ENCODE measurements around the gene NRDC. TPM values are rescaled to one million over a fixed set of nuclear protein-coding genes. Genes with fewer than 3 reads are reported as not detected.
A peak's percentile ranks its signal among the peaks of the same experiment; 100 is the strongest.

Gene NRDC
- total and polyA plus RNA-seq, 10 of the 15 experiments (the other 5 are each of a cell fraction or from before 2014, with no cell fraction given): 50.1 to 134 (median 90.4) TPM

DNA sequence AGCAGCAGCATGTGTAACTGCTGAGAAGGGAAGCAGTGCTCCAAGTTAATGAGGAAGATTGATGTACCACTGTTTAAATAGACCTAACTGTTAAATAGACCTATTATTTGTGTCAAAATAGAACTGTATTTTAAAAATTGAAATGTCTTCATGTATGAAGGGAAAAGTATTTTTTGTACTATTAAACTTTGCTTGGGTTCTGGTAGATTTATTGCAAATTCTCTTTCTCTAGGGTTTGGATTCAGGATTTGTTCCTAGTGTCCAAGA lies 133.3 kb downstream of the NRDC start:
- no peak for ATAC-seq
- in situ Hi-C loops (cut with MboI) (no loop called here), intact Hi-C loops (cut with micrococcal nuclease; ENCODE audit: unreplicated experiment) (no loop called here)
- Histone ChIP-seq H3K9ac (ENCODE audit: control insufficient read depth, insufficient read depth, low read length) (no peak overlapping the region), H3K27me3 (replicated peaks in 1 of 2; ENCODE audit: control insufficient read depth in 2 of 2, insufficient read depth in 2 of 2, low read length in 1 of 2) (no peaks in the 10 kb centered on the region), H3K27ac (ENCODE audit: control insufficient read depth, insufficient read depth) (peak overlapping the region; percentile 62), H3K9me3 (replicated peaks; ENCODE audit: control insufficient read depth, insufficient read depth, low read length) (no peaks in the 10 kb centered on the region), H2AFZ (ENCODE audit: control insufficient read depth, low read depth, low read length) (no peak overlapping the region), H4K20me1 (ENCODE audit: control insufficient read depth, insufficient read depth) (no peaks in the 10 kb centered on the region), H3K4me3 (no peak overlapping the region), H3K36me3 (ENCODE audit: control insufficient read depth in 2 of 2, insufficient read depth in 2 of 2, low read length in 1 of 2) (peaks cover 2 to 9% of the 10 kb centered on the region in 2 experiments; a peak in 2 of 4 replicates), H3K4me2 (ENCODE audit: control insufficient read depth, insufficient read depth) (0 out of 2 replicates have a peak overlapping the region, but pooled peaks have one; percentile 74), H3K79me2 (ENCODE audit: control insufficient read depth, insufficient read depth, low read length) (peaks cover 40% of the 10 kb centered on the region), H3K4me1 (ENCODE audit: control insufficient read depth, insufficient read depth, low read length) (peaks cover 13% of the 10 kb centered on the region; the same call in 1 of the 2 replicates)
- no peak for DNase-seq (ENCODE audit: low read depth, low spot score)
- RAD21 ChIA-PET (ENCODE audit: unreplicated experiment): interaction anchor here (0.9 to 2.2 kb wide), 3 partner anchors 13 to 26 kb away, joined by 3 to 7 read pairs (median 5); no protein-coding TSS in a partner anchor
- no TSS peak for BruUV-seq (replicated peaks)
- CTCF ChIA-PET: interaction anchor here (0.9 to 1.3 kb wide), 3 partner anchors 10 to 24 kb away, joined by 3 to 5 read pairs (median 3); no protein-coding TSS in a partner anchor
- no peak for TF ChIP-seq KDM1A (IDR thresholded peaks at IDR 0.05; ENCODE audit: borderline replicate concordance)
- POLR2A ChIA-PET: interaction anchor here (0.6 to 0.8 kb wide), 2 partner anchors 8 to 15 kb away, joined by 3 read pairs; no protein-coding TSS in a partner anchor
- SMC1A ChIA-PET (ENCODE audit: uncharacterized antibody, unreplicated experiment): interaction anchor here (1.0 to 14.3 kb wide), 4 partner anchors 17 to 170 kb away, joined by 3 to 154 read pairs (median 4); no protein-coding TSS in a partner anchor
- no peak for FAIRE-seq

- no peak overlapping the region; the same call in 1 of the 2 replicates for H3K9ac ChIP-seq (ENCODE audit: control insufficient read depth, insufficient read depth, low read length)
- BruUV-seq (replicated peaks): no TSS peak
- ChIA-PET POLR2A (interaction anchor here (0.6 to 9.1 kb wide), 2 partner anchors 7 to 16 kb away, joined by 3 to 99 read pairs; no protein-coding TSS in a partner anchor), RAD21 (ENCODE audit: unreplicated experiment) (interaction anchor here (0.9 to 2.2 kb wide), 3 partner anchors 12 to 25 kb away, joined by 3 to 7 read pairs (median 5); no protein-coding TSS in a partner anchor), CTCF (interaction anchor here (0.9 to 1.0 kb wide), 2 partner anchors 9 to 24 kb away, joined by 3 to 5 read pairs; no protein-coding TSS in a partner anchor), SMC1A (ENCODE audit: uncharacterized antibody, unreplicated experiment) (interaction anchor here (0.8 to 14.3 kb wide), 5 partner anchors 16 to 169 kb away, joined by 3 to 154 read pairs (median 3); no protein-coding TSS in a partner anchor)
- TF ChIP-seq RB1 (IDR thresholded peaks at IDR 0.05; ENCODE audit: borderline replicate concordance) (no peak), NR2F1 (conservative IDR thresholded peaks at IDR 0.05) (no peak), RUNX3 (IDR thresholded peaks at IDR 0.05; ENCODE audit: low read length) (peak; percentile 35; the same call in 1 of the 2 replicates), ZBTB40 (IDR thresholded peaks at IDR 0.05; ENCODE audit: borderline replicate concordance) (peak; percentile 63; the same call in 1 of the 2 replicates)
- H3K79me2 ChIP-seq (ENCODE audit: control insufficient read depth, insufficient read depth, low read length): peaks cover 46% of the 10 kb centered on the region
- no peaks in the 10 kb centered on the region for H3K27me3 ChIP-seq (replicated peaks in 1 of 2; ENCODE audit: control insufficient read depth in 2 of 2, insufficient read depth in 2 of 2, low read length in 1 of 2)
- peaks cover 2 to 6% of the 10 kb centered on the region in 2 experiments; a peak in 2 of 4 replicates for H3K36me3 ChIP-seq (ENCODE audit: control insufficient read depth in 2 of 2, insufficient read depth in 2 of 2, low read length in 1 of 2)
- intact Hi-C loops (cut with micrococcal nuclease; ENCODE audit: unreplicated experiment) (no loop called here), in situ Hi-C loops (cut with MboI) (no loop called here)
- H3K4me3 ChIP-seq: peak overlapping the region; percentile 19
- H3K9me3 ChIP-seq (replicated peaks; ENCODE audit: control insufficient read depth, insufficient read depth, low read length): no peaks in the 10 kb centered on the region
- 23% methylated on average over 4 of the region's 4 CpGs for WGBS (ENCODE audit: insufficient coverage, insufficient replicate concordance, low lambda C conversion rate, missing lambda C conversion rate)
- no peak for DNase-seq (ENCODE audit: low read depth, low spot score)
- no peaks in the 10 kb centered on the region for H4K20me1 ChIP-seq (ENCODE audit: control insufficient read depth, insufficient read depth)
- H3K4me2 ChIP-seq (ENCODE audit: control insufficient read depth, insufficient read depth): peak overlapping the region; percentile 74
- peak; percentile 80 for ATAC-seq
- peak; percentile 80 for FAIRE-seq
- peak overlapping the region; percentile 62 for H3K27ac ChIP-seq (ENCODE audit: control insufficient read depth, insufficient read depth)
- no peak overlapping the region for H2AFZ ChIP-seq (ENCODE audit: control insufficient read depth, low read depth, low read length)
- H3K4me1 ChIP-seq (ENCODE audit: control insufficient read depth, insufficient read depth, low read length): peaks cover 19% of the 10 kb centered on the region; the same call in 1 of the 2 replicates
Measured at GRCh38 chr1:51744506-51745303, 133.8 kb downstream of the NRDC start.

Measured in GM12878 (cell line).